ENCODE results near the gene EIF3J.
"Not testable (repeated sequence)": the region's sequence is repeated elsewhere in the genome, so short reads cannot be mapped to it uniquely, and the experiment has no call there.

The EIF3J gene

DNA sequence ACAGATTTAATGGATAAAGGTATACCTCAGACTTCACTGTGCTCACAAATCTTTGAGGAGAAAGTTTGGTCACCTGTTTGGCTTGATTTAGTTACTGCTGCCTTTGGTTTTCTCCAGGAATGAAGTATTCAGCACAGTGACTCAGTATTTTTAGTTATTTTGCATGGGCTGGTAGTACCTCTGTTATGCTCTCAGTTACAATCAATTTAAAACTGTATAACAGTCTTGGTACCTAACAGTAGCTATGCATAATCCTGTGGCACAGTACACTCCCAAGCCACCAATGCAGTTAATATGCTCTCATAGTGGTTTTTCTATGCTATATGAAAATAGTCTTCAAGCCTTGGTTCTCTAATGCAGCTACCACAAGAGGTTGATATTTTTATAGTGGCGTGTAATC lies 11.9 kb upstream of the EIF3J start:
- Histone ChIP-seq H3K27me3 (ENCODE audit: insufficient read depth, poor library complexity, severe bottlenecking) (no peaks in the 10 kb centered on the region), H3K9me3 (ENCODE audit: severe bottlenecking) (no peaks in the 10 kb centered on the region), H3K36me3 (ENCODE audit: low read depth) (peaks cover 77% of the 10 kb centered on the region), H3K27ac (ENCODE audit: poor library complexity, severe bottlenecking) (no peak overlapping the region), H3K4me3 (ENCODE audit: severe bottlenecking) (no peak overlapping the region), H3K4me1 (ENCODE audit: insufficient read depth, poor library complexity, severe bottlenecking) (no peaks in the 10 kb centered on the region)
- no peak for ATAC-seq (ENCODE audit: low read depth)
- no peak for DNase-seq (ENCODE audit: low spot score)
- TF ChIP-seq, protein P1, sequence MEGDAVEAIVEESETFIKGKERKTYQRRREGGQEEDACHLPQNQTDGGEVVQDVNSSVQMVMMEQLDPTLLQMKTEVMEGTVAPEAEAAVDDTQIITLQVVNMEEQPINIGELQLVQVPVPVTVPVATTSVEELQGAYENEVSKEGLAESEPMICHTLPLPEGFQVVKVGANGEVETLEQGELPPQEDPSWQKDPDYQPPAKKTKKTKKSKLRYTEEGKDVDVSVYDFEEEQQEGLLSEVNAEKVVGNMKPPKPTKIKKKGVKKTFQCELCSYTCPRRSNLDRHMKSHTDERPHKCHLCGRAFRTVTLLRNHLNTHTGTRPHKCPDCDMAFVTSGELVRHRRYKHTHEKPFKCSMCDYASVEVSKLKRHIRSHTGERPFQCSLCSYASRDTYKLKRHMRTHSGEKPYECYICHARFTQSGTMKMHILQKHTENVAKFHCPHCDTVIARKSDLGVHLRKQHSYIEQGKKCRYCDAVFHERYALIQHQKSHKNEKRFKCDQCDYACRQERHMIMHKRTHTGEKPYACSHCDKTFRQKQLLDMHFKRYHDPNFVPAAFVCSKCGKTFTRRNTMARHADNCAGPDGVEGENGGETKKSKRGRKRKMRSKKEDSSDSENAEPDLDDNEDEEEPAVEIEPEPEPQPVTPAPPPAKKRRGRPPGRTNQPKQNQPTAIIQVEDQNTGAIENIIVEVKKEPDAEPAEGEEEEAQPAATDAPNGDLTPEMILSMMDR (IDR thresholded peaks at IDR 0.05; ENCODE audit: poor library complexity, severe bottlenecking) = no peak

DNA sequence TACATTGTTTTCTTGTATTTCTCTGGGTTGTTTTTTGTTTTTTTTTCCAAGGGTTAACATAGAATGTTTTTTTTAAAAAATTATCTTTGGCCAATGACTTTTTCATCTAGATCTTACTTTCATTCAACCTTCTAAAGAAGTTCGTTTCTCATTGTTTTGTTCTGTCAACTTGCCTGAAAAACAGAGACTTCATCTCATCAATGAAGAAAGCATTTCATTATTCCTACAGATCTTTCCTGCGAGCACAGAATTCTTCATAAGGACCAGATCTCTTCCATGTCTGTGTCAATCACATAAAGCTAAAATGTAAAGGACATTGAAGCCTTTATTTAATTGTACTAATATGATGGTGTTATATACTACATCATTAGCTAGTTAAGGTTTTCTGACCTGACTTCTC lies 9.7 kb upstream of the EIF3J start:
- Histone ChIP-seq H3K4me3 (ENCODE audit: severe bottlenecking) (no peak overlapping the region), H3K36me3 (ENCODE audit: low read depth) (peaks cover 57% of the 10 kb centered on the region), H3K4me1 (ENCODE audit: insufficient read depth, poor library complexity, severe bottlenecking) (no peaks in the 10 kb centered on the region), H3K27ac (ENCODE audit: poor library complexity, severe bottlenecking) (no peak overlapping the region), H3K9me3 (ENCODE audit: severe bottlenecking) (no peaks in the 10 kb centered on the region), H3K27me3 (ENCODE audit: insufficient read depth, poor library complexity, severe bottlenecking) (no peaks in the 10 kb centered on the region)
- no peak for ATAC-seq (ENCODE audit: low read depth)
- DNase-seq (ENCODE audit: low spot score) = no peak
- TF ChIP-seq, protein P1 (IDR thresholded peaks at IDR 0.05; ENCODE audit: poor library complexity, severe bottlenecking) = no peak

DNA sequence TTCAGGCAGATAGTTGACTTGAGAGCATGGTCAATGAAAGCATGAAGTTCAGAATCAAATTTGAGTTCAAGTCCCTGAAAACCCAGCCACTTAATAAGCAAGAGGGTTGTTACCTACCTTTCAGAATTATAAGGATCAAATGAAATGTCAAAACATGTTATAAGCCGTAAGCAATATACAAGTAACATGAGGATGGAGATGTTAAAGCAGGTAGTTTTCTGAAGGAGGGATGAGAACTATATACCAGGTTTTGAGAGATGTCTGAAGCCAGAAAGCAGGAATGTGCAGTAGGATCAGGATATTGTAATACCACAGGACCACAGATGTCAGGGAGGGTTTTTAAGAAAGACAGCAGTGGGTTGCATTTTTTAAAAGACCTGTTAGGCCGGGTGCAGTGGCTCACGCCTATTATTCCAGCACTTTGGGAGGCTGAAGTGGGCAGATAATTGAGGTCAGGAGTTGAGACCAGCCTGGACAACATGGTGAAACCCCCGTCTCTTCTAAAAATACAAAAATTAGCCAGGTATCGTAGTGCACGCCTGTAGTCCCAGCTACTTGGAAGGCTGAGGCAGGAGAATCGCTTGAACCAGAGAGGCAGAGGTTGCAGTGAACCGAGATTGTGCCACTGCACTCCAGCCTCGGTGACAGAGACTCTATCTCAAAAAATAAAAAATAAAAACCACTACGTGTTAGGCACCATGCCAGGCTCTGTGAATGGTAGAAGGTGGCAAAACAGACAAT lies 6.9 kb upstream of the EIF3J start:
- H3K9me3 ChIP-seq (ENCODE audit: severe bottlenecking) = no peaks in the 10 kb centered on the region
- H3K4me3 ChIP-seq (ENCODE audit: severe bottlenecking) = no peak overlapping the region
- TF ChIP-seq, protein P1 (IDR thresholded peaks at IDR 0.05; ENCODE audit: poor library complexity, severe bottlenecking) = no peak
- DNase-seq (ENCODE audit: low spot score) = no peak
- no peaks in the 10 kb centered on the region for H3K4me1 ChIP-seq (ENCODE audit: insufficient read depth, poor library complexity, severe bottlenecking)
- H3K36me3 ChIP-seq (ENCODE audit: low read depth) = peaks cover 36% of the 10 kb centered on the region
- H3K27ac ChIP-seq (ENCODE audit: poor library complexity, severe bottlenecking) = no peak overlapping the region
- H3K27me3 ChIP-seq (ENCODE audit: insufficient read depth, poor library complexity, severe bottlenecking) = no peaks in the 10 kb centered on the region
- peak; percentile 18; the same call in 1 of the 3 replicates for ATAC-seq (ENCODE audit: low read depth)

DNA sequence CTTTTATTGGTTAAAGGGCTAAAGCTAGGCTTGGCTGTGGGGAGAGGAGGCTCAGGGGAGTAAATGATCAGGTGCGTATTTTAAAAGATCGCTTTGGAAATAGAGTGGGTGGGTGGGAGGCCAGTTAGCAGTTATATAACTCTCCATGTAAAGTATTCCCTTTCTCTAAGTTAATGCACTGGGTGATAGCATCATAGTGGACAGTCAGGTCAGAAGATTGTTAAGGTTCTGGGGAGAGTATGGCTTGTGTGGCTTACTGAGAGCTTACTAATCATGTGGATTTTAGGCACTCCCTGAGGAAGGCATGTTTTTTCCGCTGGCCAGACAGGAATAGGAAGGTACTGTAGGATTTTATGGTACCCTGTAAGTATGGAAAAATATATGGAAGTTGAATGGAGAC lies 6.3 kb upstream of the EIF3J start:
- H3K36me3 ChIP-seq (ENCODE audit: low read depth) = peaks cover 32% of the 10 kb centered on the region
- no peaks in the 10 kb centered on the region for H3K9me3 ChIP-seq (ENCODE audit: severe bottlenecking)
- no peak overlapping the region for H3K4me3 ChIP-seq (ENCODE audit: severe bottlenecking)
- TF ChIP-seq, protein P1 (IDR thresholded peaks at IDR 0.05; ENCODE audit: poor library complexity, severe bottlenecking) = no peak
- DNase-seq (ENCODE audit: low spot score) = no peak
- no peak overlapping the region for H3K27ac ChIP-seq (ENCODE audit: poor library complexity, severe bottlenecking)
- peaks cover 2% of the 10 kb centered on the region for H3K4me1 ChIP-seq (ENCODE audit: insufficient read depth, poor library complexity, severe bottlenecking)
- ATAC-seq (ENCODE audit: low read depth) = peak; percentile 46
- no peaks in the 10 kb centered on the region for H3K27me3 ChIP-seq (ENCODE audit: insufficient read depth, poor library complexity, severe bottlenecking)

DNA sequence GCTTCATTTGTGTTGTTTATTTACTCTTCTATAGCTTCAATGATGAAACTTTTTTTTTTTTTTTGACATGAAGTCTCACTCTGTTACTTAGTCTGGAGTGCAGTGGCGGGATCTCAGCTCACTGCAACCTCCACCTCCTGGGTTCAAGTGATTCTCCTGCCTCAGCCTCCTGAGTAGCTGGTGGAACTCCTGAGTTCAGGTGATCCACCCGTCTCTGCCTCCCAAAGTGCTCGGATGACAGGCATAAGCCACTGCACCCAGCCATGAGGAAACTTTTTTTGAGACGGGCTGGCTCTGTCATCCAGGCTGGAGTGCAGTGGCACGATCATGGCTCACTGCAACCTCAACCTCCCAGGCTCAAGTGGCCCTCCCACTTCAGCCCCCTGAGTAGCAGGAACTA lies 4.7 kb upstream of the EIF3J start:
- not testable (repeated sequence) for H3K27ac ChIP-seq (ENCODE audit: poor library complexity, severe bottlenecking); DNase-seq (ENCODE audit: low spot score); H3K4me1 ChIP-seq (ENCODE audit: insufficient read depth, poor library complexity, severe bottlenecking); H3K27me3 ChIP-seq (ENCODE audit: insufficient read depth, poor library complexity, severe bottlenecking); H3K4me3 ChIP-seq (ENCODE audit: severe bottlenecking); ATAC-seq (ENCODE audit: low read depth); H3K9me3 ChIP-seq (ENCODE audit: severe bottlenecking)
- H3K36me3 ChIP-seq (ENCODE audit: low read depth) = peaks cover 16% of the 10 kb centered on the region
